HepG2 (cell line): Measurements from ENCODE around the gene GPC3. TPM values are rescaled to one million over a fixed set of nuclear protein-coding genes. Genes with fewer than 3 reads are reported as not detected.
A peak's percentile ranks its signal among the peaks of the same experiment; 100 is the strongest.

Experiments
- CEBPG ChIP-seq: IDR thresholded peaks from 2 replicates; pipeline ENCODE4 v1.6.1; 2016
- DMTF1 ChIP-seq: sonication (generic); formaldehyde crosslinking; IDR thresholded peaks from 2 replicates; pipeline ENCODE4 v1.4.0; 2020; ENCODE audit warnings: mild to moderate bottlenecking, missing genetic modification reagents
- EP300 ChIP-seq, 3 experiments: sonication (generic) in 1 of 3; formaldehyde crosslinking in 1 of 3; IDR thresholded peaks; 2 replicates each; pipeline versions ENCODE4 v1.5.1 to v1.6.1; 2011 to 2020; ENCODE audit warnings: low read depth in 2 of 3, low read length in 2 of 3, borderline replicate concordance in 1 of 3, improper control_type of control experiment in 1 of 3, mild to moderate bottlenecking in 1 of 3, missing genetic modification reagents in 1 of 3, moderate library complexity in 1 of 3
- FOXM1 ChIP-seq: sonication (generic); formaldehyde crosslinking; IDR thresholded peaks from 2 replicates; pipeline ENCODE4 v1.5.0; 2020; ENCODE audit warnings: missing genetic modification reagents
- GFI1 ChIP-seq: sonication (generic); formaldehyde crosslinking; IDR thresholded peaks from 2 replicates; pipeline ENCODE4 v1.5.0; 2020; ENCODE audit warnings: missing genetic modification reagents, mild to moderate bottlenecking, borderline replicate concordance
- HNF4A ChIP-seq: sonication (generic); formaldehyde crosslinking; IDR thresholded peaks from 2 replicates; pipeline ENCODE4 v1.4.0; 2020; ENCODE audit warnings: missing genetic modification reagents
- MYNN ChIP-seq: sonication (generic); formaldehyde crosslinking; IDR thresholded peaks from 2 replicates; pipeline ENCODE4 v1.4.0; 2020; ENCODE audit warnings: mild to moderate bottlenecking, low read depth, missing genetic modification reagents
- NR2F6 ChIP-seq, 2 experiments: IDR thresholded peaks; 2 replicates each; pipeline ENCODE4 v1.6.1; 2016; ENCODE audit warnings: antibody characterized with exemption in 1 of 2, mild to moderate bottlenecking in 1 of 2
- PAXIP1 ChIP-seq: sonication (generic); formaldehyde crosslinking; conservative IDR thresholded peaks from 2 replicates; pipeline ENCODE4 v1.4.0; 2020; ENCODE audit warnings: mild to moderate bottlenecking, missing genetic modification reagents, moderate library complexity
- PLRG1 ChIP-seq: fragments of 450-650 bp; conservative IDR thresholded peaks from 2 replicates; pipeline ENCODE4 v1.6.1; 2016
- USF2 ChIP-seq, 2 experiments: sonication (generic) in 1 of 2; formaldehyde crosslinking in 1 of 2; IDR thresholded peaks; 2 replicates each; pipeline versions ENCODE4 v1.5.1 to v1.6.1; 2011 to 2020; ENCODE audit warnings: borderline replicate concordance in 1 of 2, low read depth in 1 of 2, low read length in 1 of 2, mild to moderate bottlenecking in 1 of 2, missing genetic modification reagents in 1 of 2, moderate library complexity in 1 of 2
- ZFY ChIP-seq: sonication (generic); formaldehyde crosslinking; IDR thresholded peaks from 2 replicates; pipeline ENCODE4 v1.4.0; 2020; ENCODE audit warnings: missing genetic modification reagents
- ZNF124 ChIP-seq: sonication (generic); formaldehyde crosslinking; IDR thresholded peaks from 2 replicates; pipeline ENCODE4 v1.4.0; 2020; ENCODE audit warnings: missing genetic modification reagents
- ZNF235 ChIP-seq: sonication (generic); formaldehyde crosslinking; IDR thresholded peaks from 2 replicates; pipeline ENCODE4 v1.8.1; 2023; ENCODE audit warnings: mild to moderate bottlenecking, missing genetic modification reagents, borderline replicate concordance
- ZNF546 ChIP-seq: sonication (generic); formaldehyde crosslinking; conservative IDR thresholded peaks from 2 replicates; pipeline ENCODE4 v1.8.1; 2023; ENCODE audit warnings: mild to moderate bottlenecking, missing genetic modification reagents
- ZNF670 ChIP-seq: sonication (generic); formaldehyde crosslinking; IDR thresholded peaks from 2 replicates; pipeline ENCODE4 v1.8.0; 2022; ENCODE audit warnings: mild to moderate bottlenecking, missing genetic modification reagents, borderline replicate concordance
- ZNF710 ChIP-seq: sonication (generic); formaldehyde crosslinking; IDR thresholded peaks from 2 replicates; pipeline ENCODE4 v1.5.0; 2020; ENCODE audit warnings: mild to moderate bottlenecking, missing genetic modification reagents, borderline replicate concordance
- ZNF737 ChIP-seq: sonication (generic); formaldehyde crosslinking; IDR thresholded peaks from 2 replicates; pipeline ENCODE4 v1.5.0; 2020; ENCODE audit warnings: missing genetic modification reagents, mild to moderate bottlenecking, borderline replicate concordance
- ZNF775 ChIP-seq: sonication (generic); formaldehyde crosslinking; IDR thresholded peaks from 2 replicates; pipeline ENCODE4 v1.4.0; 2020; ENCODE audit warnings: missing genetic modification reagents, mild to moderate bottlenecking, moderate library complexity, borderline replicate concordance
- ZNF879 ChIP-seq: sonication (generic); formaldehyde crosslinking; IDR thresholded peaks from 2 replicates; pipeline ENCODE4 v1.8.1; 2023; ENCODE audit warnings: missing genetic modification reagents
- polyA plus RNA-seq, 8 experiments: library from polyadenylated mRNA; depleted of rRNA in 3 of 8; stranded (reverse) in 7 of 8; unstranded in 1 of 8; fragments of >200 nt; fragmentation: Illumina TruSeq in 4 of 8; extraction: Trizol in 4 of 8; gene quantifications; 2 replicates each; pipeline versions ENCODE4 v1.2.1 to v1.2.3, GENCODE V29; 2011 to 2016; ENCODE audit warnings: low read depth in 4 of 8, missing spikeins in 1 of 8, mixed read lengths in 1 of 8; ENCODE audit not compliant: insufficient read depth in 1 of 8
- total RNA-seq, 5 experiments: library from RNA; depleted of rRNA; stranded (reverse); fragments of >200 nt; fragmentation: Illumina TruSeq; extraction: Trizol; gene quantifications; 2 replicates each; pipeline ENCODE4 v1.2.3, GENCODE V29; 2016; ENCODE audit warnings: low read depth in 1 of 5

Gene GPC3
- total and polyA plus RNA-seq, 2 of the 13 experiments (the other 11 are each of a cell fraction or from before 2014, with no cell fraction given) = 1,799 to 3,263 TPM

- TF ChIP-seq GFI1 (CRISPR knock-in tag) = no peak
- no peak for TF ChIP-seq USF2 (IDR thresholded peaks at IDR 0.05; ENCODE audit: low read depth, low read length)
- no peak for TF ChIP-seq USF2 (CRISPR knock-in tag; IDR thresholded peaks at IDR 0.05; ENCODE audit: borderline replicate concordance)
- peak; percentile 97 for TF ChIP-seq NR2F6 (IDR thresholded peaks at IDR 0.05)
- peak; percentile 91 for TF ChIP-seq NR2F6 (CRISPR knock-in tag; IDR thresholded peaks at IDR 0.05)
- TF ChIP-seq ZNF235 = no peak
- TF ChIP-seq MYNN (CRISPR knock-in tag) = no peak
- no peak for TF ChIP-seq ZNF737 (CRISPR knock-in tag)
- TF ChIP-seq ZNF775 (CRISPR knock-in tag) = no peak
- TF ChIP-seq ZNF670 = no peak
- TF ChIP-seq EP300 (IDR thresholded peaks at IDR 0.05; ENCODE audit: low read depth in 2 of 2, low read length in 2 of 2) = peak in 1 of 2 experiments; percentile 54; a peak in 2 of 4 replicates
- no peak for TF ChIP-seq EP300 (CRISPR knock-in tag; IDR thresholded peaks at IDR 0.05; ENCODE audit: borderline replicate concordance)
- TF ChIP-seq PLRG1 = no peak
- TF ChIP-seq FOXM1 (CRISPR knock-in tag) = no peak
- peak; percentile 63; the same call in 1 of the 2 replicates for TF ChIP-seq CEBPG
- TF ChIP-seq PAXIP1 (CRISPR knock-in tag) = 0 out of 2 replicates have a peak, but pooled peaks have one; percentile 51
- TF ChIP-seq ZFY (CRISPR knock-in tag) = no peak
- TF ChIP-seq DMTF1 = no peak
- TF ChIP-seq HNF4A (CRISPR knock-in tag) = 0 out of 2 replicates have a peak, but pooled peaks have one; percentile 21
- TF ChIP-seq ZNF879 (CRISPR knock-in tag) = no peak
- no peak for TF ChIP-seq ZNF710
- TF ChIP-seq ZNF546 (CRISPR knock-in tag) = no peak
- TF ChIP-seq ZNF124 (CRISPR knock-in tag) = no peak
Observed at GRCh38 chrX:133892337-133892736, 93.1 kb downstream of the GPC3 start (continued).
